Fibroblast of upper back skin (primary cell): ENCODE measurements around the gene CASK.

Source experiments
- DNase-seq: peaks from one replicate; pipeline ENCODE4 v3.0.0-alpha.2; 2013

The CASK gene

DNA sequence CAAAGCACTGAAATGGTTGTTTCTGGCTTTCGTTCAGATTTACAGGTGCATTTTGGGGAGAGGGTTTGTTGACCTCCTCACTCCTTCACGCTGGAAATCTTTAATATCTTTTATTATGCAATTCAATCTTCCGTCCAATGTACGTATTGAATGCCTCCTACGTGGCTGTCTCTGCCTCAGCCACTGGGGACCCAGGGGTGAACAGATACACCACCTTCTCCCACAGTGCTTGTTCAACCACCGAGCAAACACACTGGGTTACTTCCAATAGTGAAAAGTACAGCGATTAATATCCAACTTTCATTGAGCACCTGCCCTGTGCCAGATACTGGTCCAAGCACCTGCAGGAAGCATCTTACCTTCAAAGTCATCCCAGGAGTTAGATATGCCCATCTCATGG is 424.2 kb downstream of the CASK start:
- DNase-seq, result no peak

GRCh38 chrX:41491267-41492004 is 431.9 kb downstream of the CASK start:
- peak; percentile 89 for DNase-seq

GRCh38 chrX:41490446-41490845 is 432.9 kb downstream of the CASK start:
- no peak for DNase-seq

- DNase-seq, result no peak
Measured at GRCh38 chrX:41482154-41482850, 441.1 kb downstream of the CASK start.

DNA sequence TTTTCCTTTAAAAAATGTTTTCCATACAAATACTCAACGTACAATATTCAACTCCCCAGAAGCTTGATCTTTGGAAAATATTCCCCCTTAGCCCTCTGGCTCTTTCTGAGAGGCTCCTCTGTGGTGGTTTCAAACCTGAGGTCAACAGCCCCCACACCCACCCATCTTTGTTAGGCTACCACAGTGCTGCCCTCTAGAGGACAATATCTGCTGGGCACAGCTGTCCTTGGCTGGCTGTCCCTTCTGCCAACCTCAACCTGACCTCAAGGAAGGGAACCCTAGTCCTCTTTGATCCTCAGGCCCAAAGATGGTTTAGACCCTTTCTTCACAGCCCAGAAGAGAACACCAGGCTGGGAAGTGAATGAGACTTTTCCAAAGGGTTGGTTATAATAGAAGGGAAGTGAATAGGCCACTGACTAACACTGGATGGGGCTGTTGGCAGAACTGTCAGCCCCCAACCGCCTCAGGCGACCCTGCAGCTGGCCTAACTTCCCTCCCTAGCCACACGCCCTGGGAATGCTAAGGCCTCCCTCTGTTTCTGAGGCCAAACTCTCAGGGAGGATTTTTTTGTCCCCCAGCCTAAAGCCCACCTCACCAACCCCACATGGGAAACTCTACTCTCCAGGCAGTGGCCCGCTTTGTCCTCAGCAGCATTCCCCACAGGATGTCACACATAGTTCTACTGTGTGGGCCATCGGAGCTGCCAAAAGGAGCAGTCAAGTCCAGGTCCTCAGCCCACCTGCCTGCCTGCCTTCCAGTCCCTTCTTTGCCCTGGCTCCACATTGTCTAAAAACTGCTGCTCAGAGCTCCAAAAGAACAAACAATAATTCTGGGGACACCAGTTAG is 441.9 kb downstream of the CASK start:
- DNase-seq, result no peak

GRCh38 chrX:41480508-41481260 is 442.7 kb downstream of the CASK start:
- no peak for DNase-seq

GRCh38 chrX:41478381-41478911 is 444.9 kb downstream of the CASK start:
- no peak for DNase-seq

DNA sequence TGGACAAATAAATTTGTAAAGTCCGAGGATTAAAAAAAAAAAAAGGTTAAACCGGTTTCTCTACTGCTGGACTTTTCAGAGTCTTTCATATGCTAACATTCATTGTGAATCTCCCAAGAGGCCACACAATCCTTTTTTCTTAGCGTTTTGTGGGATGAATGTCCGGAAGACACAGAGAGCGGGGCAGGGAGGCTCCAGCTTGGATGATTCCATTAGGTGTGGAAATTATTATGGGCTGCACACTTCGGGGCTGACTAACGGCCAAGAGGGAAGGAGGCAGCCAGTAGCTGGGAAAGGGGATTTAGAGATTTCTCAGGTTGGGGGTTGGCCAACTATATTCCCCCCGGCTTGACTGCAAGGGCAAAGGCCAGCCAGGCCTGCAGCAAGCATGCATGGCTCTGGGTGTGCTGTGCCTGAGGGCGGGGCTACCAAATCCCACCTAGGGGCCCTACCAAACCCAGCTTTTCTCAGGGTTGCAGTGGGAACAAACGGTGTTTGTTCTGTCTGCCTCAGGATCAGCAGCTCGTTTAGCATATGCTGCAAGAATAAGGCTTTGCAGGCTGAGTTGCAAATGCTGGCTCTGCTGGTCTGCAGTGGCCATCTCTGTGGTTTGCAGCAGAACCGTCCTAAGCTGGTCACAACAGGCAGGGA is 447.6 kb downstream of the CASK start:
- no peak for DNase-seq

GRCh38 chrX:41475191-41475590 is 448.2 kb downstream of the CASK start:
- no peak for DNase-seq

GRCh38 chrX:41474726-41475100 is 448.6 kb downstream of the CASK start:
- no peak for DNase-seq

GRCh38 chrX:41473936-41474725 is 449.2 kb downstream of the CASK start:
- no peak for DNase-seq

GRCh38 chrX:41472231-41472815 is 451.0 kb downstream of the CASK start:
- no peak for DNase-seq

DNA sequence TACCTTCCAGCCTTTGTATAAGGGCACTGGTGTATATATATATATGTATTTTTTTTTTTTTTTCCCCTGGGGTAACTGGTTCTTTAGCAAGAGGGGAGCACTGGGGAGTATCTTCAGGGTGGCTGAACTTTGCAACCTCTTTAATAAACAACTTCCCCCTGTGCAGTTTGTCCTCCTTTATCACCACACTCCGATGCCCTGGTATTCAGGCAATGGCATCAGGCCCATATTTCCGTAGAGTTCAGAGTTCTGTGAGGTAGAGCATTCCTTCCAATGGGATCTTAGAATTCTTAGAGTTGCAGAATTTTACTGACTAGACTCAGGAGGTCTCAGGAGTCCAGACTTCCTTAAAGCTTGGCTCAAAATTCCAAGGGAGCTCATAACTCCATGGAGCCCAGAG is 451.6 kb downstream of the CASK start:
- no peak for DNase-seq

DNA sequence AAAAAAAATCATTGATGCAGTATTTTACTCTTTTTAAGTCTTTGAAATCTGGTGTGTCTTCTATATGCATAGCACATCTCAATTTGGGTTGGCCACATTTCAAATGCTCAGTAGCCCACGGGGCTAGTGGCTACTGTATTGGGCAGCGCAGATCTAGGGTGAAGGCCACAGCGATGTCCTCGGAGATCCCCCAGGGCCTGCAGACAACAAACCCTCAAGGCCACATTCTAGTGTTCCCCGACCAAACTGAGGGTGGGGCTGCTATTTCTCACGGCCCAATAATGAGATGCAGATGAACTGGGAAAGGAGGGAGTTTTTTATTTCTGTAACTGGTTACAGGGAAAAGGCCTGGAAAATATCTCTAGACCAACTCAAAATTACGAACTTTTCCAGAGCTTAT is 452.6 kb downstream of the CASK start:
- no peak for DNase-seq

GRCh38 chrX:41468647-41469323 is 454.6 kb downstream of the CASK start:
- no peak for DNase-seq
